ENCODE results near the gene SOX13.

The SOX13 gene

DNA sequence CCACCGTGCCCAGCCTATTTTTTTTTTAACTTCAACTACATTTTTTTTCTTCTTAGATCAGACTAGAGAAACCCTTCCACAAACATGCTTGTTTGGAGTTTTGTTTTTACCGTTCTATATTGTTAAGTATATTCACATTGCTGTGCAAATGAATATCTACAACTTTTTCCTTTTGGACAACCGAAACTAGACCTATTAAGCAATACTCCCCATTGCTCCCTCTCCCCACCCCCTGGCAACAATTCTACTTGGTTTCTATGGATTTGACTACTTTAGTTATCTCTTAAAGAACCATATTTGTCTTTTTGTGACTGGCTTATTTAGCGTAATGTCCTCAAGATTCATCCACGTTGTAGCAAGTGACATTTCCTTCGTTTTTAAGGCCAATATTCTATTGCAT is 59.8 kb downstream of the SOX13 start:
- no peak for DNase-seq

GRCh38 chr1:204134103-204134502 is 61.2 kb downstream of the SOX13 start:
- no peak for DNase-seq

DNA sequence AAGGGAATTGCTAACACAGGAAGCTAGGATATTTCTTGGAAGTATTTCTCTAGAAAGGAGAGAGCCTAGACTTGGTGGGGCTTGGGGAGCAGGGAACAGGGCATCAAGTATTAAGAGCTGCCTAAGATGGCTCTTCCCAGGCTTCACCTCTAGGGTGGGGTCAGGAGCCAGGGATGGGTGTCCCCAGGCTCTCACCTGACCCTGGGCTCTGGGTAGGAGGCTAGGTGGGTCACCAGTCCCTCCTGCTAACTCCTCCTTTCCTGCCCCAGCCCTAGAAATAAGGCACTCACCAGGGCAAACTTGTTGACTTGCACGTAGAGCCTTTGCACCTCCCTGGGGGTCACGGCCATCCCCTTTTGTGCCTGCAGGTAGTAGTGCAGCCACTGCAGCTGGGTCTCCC is 63.9 kb downstream of the SOX13 start:
- DNase-seq = no peak

GRCh38 chr1:204139088-204139487 is 66.2 kb downstream of the SOX13 start:
- DNase-seq = no peak

DNA sequence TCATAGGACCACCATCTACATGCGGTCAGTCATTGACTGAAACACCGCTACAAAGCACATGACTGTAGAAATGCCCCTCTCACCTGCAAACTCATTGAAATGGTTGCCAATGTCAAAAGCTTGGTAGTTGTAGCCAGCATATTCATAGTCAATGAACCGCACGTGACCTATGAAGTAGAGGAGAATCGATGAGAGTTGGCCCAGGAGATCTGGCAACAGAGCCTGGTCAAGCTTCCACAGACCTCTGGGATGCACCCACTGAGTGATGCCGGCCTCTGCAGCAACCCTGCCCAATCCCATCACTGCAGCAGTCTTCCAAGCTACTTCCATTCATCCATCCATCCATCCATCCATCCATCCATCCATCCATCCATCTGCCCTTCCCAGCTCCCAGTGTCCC is 67.0 kb downstream of the SOX13 start:
- no peak for DNase-seq

- DNase-seq = no peak
These were observed 68.2 kb downstream of the SOX13 start for GRCh38 chr1:204141131-204141530.

- no peak for DNase-seq
These were observed 69.4 kb downstream of the SOX13 start for GRCh38 chr1:204142032-204142974.

GRCh38 chr1:204143276-204144041 is 70.5 kb downstream of the SOX13 start:
- no peak for DNase-seq

GRCh38 chr1:204145033-204145504 is 72.2 kb downstream of the SOX13 start:
- DNase-seq = no peak

GRCh38 chr1:204146309-204146708 is 73.4 kb downstream of the SOX13 start:
- no peak for DNase-seq

- DNase-seq = no peak
These were observed 74.0 kb downstream of the SOX13 start for GRCh38 chr1:204146965-204147364.

DNA sequence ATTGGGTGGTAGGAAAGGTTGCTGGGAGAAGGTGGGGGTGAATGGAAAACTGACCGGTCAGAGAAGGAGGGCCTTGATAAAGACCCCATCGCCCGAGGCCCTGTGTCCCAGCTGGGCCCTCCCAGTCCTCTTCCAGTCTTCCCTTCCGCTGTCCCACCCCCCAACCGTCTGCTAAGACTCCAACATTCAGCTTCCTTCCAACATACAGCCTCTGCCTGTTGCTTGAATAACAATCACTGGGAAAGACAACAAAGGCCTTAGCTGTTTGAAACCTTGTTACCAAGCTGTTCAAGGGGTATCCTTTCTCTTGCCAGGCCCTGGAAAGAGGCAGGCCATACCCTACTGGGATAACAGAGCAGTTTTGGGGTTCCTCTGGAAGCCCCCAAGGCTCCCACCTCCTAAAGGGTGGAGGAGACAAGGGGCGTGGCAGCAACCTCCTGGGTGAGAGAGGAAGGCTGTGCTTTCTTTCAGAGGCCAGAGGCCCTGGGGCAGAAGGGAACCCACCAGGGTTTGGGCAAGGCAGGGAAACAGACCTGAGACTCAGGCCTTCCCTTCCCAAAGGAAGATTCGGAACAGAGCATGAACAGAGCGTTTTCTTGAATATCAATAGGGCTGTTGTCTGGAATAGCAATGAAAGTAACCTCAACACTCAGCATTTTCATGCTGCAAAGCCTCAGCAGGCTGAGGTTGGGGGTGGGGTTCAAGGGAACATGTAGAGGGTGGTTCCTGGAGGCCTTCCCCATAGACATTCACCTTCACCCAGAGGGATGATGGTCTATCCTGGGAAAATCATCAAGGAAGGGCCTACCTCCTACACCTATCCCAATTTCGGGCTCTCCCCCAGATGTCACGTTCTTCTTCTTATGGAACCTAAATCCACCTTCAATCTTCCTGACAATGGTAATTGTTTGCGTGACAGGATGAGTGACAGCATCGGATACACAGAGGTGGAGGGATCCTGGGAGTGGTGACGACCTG is 74.8 kb downstream of the SOX13 start:
- DNase-seq = no peak

- DNase-seq = no peak
These were observed 76.2 kb downstream of the SOX13 start for GRCh38 chr1:204149107-204149506.

DNA sequence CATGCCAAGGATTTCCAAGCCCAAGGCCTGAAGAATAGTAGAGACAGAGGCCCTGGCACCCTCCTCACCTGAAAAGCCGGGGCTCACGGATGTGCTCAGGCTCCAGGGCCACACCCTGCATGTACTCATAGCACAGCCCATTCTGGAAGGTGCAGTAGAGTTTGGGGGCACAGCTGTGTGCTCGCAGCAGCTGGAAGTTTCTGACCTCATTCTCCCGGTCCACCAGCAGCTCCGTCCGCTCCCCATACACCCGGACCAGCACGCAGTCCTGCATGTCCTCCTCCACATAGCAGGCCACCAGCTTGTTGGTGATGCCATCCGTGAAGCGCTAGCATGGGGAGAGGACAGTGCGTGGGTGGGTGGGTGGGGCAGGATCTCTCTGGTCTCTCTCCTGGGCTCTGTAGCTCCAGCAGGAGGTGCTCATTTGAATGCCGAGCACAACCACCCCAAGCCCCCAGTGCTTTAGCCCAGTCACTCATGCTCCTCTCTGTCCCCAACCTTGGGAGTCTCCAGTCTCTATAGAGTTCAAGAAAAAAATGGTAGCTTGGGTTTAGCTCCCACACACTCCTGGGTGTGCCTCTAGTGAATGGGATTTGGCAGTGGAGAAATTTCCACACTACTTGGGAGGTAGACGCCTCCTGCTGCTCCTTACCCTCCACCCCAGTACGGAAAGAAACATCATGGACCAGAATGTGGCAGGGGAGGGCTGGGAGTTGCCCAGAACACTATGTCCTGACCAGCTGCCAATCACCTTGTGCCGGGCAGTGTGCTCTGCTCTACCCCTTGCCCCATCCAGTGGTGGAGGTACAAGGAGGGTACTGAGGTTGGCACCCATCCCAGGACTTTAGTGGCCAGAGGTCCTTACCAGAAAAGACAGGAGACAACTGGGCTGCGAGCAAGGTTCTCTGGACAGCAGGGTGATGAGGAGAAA is 77.0 kb downstream of the SOX13 start:
- DNase-seq = no peak

DNA sequence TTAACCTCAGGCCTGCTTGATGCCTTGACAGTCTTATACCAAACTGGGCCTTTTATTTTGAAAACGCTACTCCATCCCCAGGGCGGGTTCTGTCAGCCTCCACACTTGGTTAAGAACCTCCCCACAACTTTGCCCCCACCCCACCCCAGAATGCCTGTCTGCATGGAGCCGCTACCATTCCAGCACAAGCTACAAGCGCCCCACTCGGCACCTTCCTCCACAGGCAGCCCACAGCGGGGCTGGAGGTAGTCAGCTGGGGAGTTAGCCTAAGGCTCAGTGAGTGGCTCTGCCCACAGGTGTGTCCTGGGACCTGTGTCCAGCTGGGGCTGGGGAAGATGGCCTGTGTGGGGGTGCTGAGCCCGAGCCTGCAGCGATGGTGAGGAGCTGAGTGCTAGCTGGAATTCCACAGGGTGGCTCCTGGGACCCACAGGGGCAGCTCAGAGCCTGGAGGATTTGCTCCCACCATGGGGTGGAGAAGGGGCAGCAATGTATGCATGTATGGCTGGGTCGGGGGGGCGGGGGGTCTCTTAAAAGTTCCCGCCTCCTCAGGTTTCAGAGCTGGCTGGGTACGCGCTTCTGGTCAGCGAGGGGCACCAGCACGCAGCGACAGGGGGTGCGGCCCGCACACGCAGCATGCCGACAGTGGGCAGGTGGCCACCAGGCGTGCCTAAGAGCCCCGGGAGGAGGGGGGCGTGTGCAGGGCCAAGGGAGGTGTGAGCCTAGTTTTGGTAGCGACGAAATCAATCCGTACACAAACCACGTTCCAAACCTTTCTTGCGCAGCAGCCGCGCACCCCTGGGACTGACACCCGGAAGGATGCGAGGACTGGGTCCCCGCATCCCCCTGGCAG is 78.0 kb downstream of the SOX13 start:
- DNase-seq = no peak

- peak; percentile 84 for DNase-seq
These were observed 78.8 kb downstream of the SOX13 start, which contains the start of gene ETNK2 for GRCh38 chr1:204151552-204152309. Gene ETNK2, minus strand, starts transcription at chr1:204152044. Its CDS starts 192 bp downstream, at chr1:204151852.

DNA sequence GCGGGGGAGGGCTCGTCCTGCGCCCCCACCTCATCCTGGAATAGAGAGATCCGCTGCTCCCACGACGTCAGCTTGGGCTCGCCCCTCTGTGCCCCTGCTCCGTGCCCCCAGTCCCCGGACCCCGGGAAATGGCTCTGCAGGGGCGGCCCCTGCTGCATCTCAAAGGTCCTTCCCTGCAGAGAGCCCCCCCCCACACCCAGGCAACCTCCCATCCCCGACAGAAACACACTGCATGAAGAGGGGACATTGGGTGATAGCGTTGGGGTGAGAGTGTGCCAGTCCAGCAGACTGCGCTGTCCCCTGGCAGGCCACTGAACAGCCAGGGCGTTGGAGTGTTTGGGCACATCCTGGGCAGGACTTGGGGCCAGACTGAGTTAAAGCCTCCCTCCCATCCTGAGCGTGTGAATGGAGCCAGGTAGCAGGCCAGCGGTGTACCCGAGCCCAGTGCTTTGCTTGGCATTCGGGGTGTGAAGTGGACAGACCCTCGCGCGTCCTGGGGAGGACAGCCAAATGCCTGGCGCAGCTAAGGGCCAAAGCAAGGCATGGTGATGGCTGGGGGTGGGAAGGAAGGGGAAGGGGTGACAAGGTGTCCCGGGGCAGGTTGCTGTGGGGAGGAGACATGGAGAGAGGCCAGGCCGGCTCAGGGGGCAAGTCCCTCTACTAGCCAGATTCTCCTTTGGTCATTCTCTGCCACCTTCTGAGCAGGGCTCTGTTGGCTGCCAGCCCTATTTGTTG is 79.6 kb downstream of the SOX13 start:
- DNase-seq = no peak

- no peak for DNase-seq
These were observed 80.8 kb downstream of the SOX13 start for GRCh38 chr1:204153667-204154066.

Measured in activated effector memory CD4-positive, alpha-beta T cell treated with anti-CD3 and anti-CD28 coated beads, Interleukin-2, amount 50 U/mL, for 16 hours (primary cell).